Measurements from ENCODE around the gene PRSS2. TPM values are rescaled to one million over a fixed set of nuclear protein-coding genes. Genes with fewer than 3 reads are reported as not detected.

Gene PRSS2
- total RNA-seq, 1 experiment from 2014 or later, result 27.6 TPM

GRCh38 chr7:142796501-142797390 is 26.0 kb downstream of the PRSS2 start (continued):
- no peak for TF ChIP-seq MLX (CRISPR knock-in tag; IDR thresholded peaks at IDR 0.05)
- TF ChIP-seq GRHL2 (CRISPR knock-in tag; IDR thresholded peaks at IDR 0.05; ENCODE audit: insufficient replicate concordance, severe bottlenecking), result no peak
- no peak for TF ChIP-seq ZMAT4 (CRISPR knock-in tag; IDR thresholded peaks at IDR 0.05)
- TF ChIP-seq, protein P1, sequence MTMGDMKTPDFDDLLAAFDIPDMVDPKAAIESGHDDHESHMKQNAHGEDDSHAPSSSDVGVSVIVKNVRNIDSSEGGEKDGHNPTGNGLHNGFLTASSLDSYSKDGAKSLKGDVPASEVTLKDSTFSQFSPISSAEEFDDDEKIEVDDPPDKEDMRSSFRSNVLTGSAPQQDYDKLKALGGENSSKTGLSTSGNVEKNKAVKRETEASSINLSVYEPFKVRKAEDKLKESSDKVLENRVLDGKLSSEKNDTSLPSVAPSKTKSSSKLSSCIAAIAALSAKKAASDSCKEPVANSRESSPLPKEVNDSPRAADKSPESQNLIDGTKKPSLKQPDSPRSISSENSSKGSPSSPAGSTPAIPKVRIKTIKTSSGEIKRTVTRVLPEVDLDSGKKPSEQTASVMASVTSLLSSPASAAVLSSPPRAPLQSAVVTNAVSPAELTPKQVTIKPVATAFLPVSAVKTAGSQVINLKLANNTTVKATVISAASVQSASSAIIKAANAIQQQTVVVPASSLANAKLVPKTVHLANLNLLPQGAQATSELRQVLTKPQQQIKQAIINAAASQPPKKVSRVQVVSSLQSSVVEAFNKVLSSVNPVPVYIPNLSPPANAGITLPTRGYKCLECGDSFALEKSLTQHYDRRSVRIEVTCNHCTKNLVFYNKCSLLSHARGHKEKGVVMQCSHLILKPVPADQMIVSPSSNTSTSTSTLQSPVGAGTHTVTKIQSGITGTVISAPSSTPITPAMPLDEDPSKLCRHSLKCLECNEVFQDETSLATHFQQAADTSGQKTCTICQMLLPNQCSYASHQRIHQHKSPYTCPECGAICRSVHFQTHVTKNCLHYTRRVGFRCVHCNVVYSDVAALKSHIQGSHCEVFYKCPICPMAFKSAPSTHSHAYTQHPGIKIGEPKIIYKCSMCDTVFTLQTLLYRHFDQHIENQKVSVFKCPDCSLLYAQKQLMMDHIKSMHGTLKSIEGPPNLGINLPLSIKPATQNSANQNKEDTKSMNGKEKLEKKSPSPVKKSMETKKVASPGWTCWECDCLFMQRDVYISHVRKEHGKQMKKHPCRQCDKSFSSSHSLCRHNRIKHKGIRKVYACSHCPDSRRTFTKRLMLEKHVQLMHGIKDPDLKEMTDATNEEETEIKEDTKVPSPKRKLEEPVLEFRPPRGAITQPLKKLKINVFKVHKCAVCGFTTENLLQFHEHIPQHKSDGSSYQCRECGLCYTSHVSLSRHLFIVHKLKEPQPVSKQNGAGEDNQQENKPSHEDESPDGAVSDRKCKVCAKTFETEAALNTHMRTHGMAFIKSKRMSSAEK (CRISPR knock-in tag; IDR thresholded peaks at IDR 0.05; ENCODE audit: borderline replicate concordance), result no peak

- no peak overlapping the region for H3K27ac Mint-ChIP-seq
- peaks cover 7% of the 10 kb centered on the region for H3K36me3 Mint-ChIP-seq
- peak overlapping the region; percentile 86 for H3K4me3 Mint-ChIP-seq
- TF ChIP-seq PRDM15 (CRISPR knock-in tag; IDR thresholded peaks at IDR 0.05) (peak; percentile 87), MAX (CRISPR knock-in tag; IDR thresholded peaks at IDR 0.05) (peak; percentile 7; the same call in 1 of the 2 replicates), ZNF671 (CRISPR knock-in tag; IDR thresholded peaks at IDR 0.05) (no peak)
- CTCF ChIA-PET, result interaction anchor here (0.6 to 3.8 kb wide), 13 partner anchors 10 to 1394 kb away, joined by 3 to 38 read pairs (median 7); no protein-coding TSS in a partner anchor
- ATAC-seq (peak; percentile 4), DNase-seq (ENCODE audit: low spot score) (no peak)
- H3K27me3 Mint-ChIP-seq (ENCODE audit: low read depth), result peaks cover 83% of the 10 kb centered on the region
- peaks cover 56% of the 10 kb centered on the region for H3K4me1 Mint-ChIP-seq
- H3K9me3 Mint-ChIP-seq, result no peaks in the 10 kb centered on the region
- POLR2A ChIA-PET, result interaction anchor here (0.6 to 1.9 kb wide), 5 partner anchors 10 to 165 kb away, joined by 3 to 5 read pairs (median 3); no protein-coding TSS in a partner anchor
Measured at GRCh38 chr7:142797391-142798377, 26.9 kb downstream of the PRSS2 start.
